Astrocyte of the cerebellum (primary cell): Measurements from ENCODE around the gene GLIPR1.

Source experiments
- DNase-seq: peaks from one replicate; pipeline ENCODE4 v3.0.0-alpha.2; 2011; ENCODE audit warnings: low read depth
- H3K4me3 ChIP-seq: 2 replicates; pipeline ENCODE4 v1.5.1; 2011; ENCODE audit warnings: mild to moderate bottlenecking, low read depth, low read length, moderate library complexity
- in situ Hi-C: cut with HindIII; loops from 2 replicates; pipeline ENCODE4 v1.10.0; 2017; ENCODE audit warnings: low sequenced_read_pairs
- TF ChIP-seq, protein P1 (sequence below): IDR thresholded peaks from 2 replicates; pipeline ENCODE4 v1.5.1; 2012; ENCODE audit warnings: low read length, low read depth, moderate library complexity, mild to moderate bottlenecking; ENCODE audit errors: missing control alignments

Gene GLIPR1

DNA sequence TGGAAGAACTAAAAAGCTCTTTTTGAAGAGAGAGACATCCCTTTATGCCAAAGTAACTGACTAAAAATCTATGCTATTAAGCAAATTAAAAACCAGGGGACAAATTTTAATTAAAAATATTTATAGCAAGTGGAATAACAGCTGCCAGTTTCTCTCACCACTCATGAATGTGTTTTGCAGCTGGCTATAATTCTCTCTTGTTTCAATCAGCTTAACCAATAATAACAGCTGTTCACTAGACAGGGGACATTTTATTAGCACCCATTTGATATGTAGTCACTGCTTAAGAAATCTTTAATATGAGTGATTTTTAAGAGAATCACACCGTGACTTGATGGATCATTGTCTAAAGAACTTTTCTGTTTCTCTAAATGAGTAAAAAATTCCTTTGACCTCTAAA, 65.1 kb downstream of the GLIPR1 start:
- no peak overlapping the region for H3K4me3 ChIP-seq
- DNase-seq: no peak
- in situ Hi-C loops: loop anchor here (25.0 kb wide), 1 partner anchor 492 kb away; the partner anchor contains the start of gene PHLDA1
- TF ChIP-seq, protein P1, sequence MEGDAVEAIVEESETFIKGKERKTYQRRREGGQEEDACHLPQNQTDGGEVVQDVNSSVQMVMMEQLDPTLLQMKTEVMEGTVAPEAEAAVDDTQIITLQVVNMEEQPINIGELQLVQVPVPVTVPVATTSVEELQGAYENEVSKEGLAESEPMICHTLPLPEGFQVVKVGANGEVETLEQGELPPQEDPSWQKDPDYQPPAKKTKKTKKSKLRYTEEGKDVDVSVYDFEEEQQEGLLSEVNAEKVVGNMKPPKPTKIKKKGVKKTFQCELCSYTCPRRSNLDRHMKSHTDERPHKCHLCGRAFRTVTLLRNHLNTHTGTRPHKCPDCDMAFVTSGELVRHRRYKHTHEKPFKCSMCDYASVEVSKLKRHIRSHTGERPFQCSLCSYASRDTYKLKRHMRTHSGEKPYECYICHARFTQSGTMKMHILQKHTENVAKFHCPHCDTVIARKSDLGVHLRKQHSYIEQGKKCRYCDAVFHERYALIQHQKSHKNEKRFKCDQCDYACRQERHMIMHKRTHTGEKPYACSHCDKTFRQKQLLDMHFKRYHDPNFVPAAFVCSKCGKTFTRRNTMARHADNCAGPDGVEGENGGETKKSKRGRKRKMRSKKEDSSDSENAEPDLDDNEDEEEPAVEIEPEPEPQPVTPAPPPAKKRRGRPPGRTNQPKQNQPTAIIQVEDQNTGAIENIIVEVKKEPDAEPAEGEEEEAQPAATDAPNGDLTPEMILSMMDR: no peak

DNA sequence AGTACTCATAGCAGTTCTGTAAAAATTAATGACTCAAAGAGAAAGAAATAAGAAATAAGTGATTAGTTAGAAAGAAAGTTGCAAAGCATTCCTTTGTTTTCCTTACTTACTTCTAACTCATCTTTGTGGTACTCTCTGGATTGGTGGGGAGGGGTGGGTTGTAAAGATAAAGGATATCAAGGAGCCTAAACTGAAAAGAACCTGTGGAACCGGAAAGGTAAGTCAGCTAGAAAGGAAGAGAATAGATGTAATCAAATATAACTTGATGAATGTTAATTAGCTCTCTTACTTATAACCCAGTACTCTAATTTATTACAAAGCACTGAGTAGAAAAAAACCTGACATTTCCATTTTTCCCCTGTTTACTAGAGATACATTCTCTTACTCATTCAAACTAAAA, 68.3 kb downstream of the GLIPR1 start:
- in situ Hi-C loops: loop anchor here (25.0 kb wide), 1 partner anchor 488 kb away; the partner anchor contains the start of gene PHLDA1
- no peak for DNase-seq
- H3K4me3 ChIP-seq: no peak overlapping the region
- TF ChIP-seq, protein P1: no peak

DNA sequence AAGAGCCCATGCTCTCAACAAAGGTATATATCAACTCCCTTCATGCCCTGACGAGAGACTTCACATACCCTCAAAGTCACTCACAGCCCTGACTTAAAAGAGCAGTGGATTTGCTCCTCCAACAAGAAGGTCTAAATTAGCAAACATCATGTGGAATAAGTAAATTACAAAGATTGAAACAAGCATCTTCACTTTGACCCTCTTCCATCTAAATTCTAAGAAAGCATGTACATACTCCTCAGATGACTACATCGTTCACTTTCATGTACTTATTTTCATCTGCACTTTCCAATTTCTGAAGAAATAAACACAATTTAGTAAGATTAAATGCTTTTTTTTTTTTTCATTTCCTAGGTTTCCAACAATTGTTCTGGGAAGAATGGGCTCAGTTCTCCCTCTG, 69.4 kb downstream of the GLIPR1 start:
- H3K4me3 ChIP-seq: no peak overlapping the region
- in situ Hi-C loops: loop anchor here (25.0 kb wide), 1 partner anchor 487 kb away; the partner anchor contains the start of gene PHLDA1
- DNase-seq: no peak
- TF ChIP-seq, protein P1: no peak

DNA sequence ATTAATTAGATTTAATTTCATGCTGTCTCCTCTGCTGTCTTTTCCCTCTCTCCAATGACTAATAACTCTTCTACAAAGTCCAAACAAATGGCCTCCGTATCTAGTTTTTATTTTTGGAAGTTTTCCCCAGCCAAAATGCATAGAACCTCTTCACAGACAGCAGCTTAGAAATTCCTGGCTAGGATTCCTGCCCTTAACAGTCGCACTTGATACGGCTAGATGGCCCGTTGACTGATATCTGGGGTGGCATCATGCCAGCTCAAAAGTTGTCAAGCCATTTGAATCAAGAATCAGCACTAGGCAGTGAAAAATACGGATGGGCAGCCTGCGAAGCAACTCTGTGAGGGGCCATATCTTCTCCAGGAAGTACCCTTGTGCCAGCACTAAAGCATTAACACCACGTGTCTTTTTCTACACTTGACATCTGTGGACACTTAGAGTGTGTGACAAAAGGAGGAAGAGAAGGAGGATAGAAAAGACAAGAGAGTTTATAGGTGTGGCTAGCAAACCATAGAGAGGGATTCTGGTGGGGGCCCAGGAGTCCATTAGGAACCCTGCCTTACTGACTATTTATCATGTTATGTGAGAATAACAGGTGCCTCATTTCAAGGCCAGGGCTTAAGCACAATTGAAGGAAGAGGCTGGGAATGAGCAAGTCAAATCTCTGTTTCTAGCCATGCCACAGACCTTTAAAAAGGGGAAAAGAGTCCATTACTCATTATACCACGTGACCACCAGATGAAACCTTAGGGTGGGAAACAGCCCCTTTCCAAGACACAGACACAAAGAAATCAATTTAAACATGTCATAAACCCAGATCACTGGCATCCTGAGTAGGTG, 70.1 kb downstream of the GLIPR1 start:
- in situ Hi-C loops: no loop called here
- TF ChIP-seq, protein P1: no peak
- no peak overlapping the region for H3K4me3 ChIP-seq
- DNase-seq: no peak

DNA sequence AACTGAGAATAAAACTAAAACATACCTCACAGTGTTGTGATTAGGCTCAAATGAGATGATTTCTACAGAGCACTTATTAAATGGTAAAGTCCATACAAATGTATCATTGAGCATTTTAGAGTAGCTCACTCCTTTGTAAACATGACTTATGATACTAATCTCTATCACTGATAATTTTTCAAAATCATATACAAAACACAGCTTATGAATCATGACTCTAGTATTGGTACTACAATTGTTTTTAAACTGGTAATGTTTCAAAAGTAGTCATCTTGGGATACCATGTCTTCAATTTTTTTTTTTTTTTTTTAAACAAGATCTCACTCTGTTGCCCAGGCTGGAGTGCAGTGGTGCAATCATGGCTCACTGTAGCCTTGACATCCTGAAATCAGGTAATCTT, 70.9 kb downstream of the GLIPR1 start:
- no peak for DNase-seq
- in situ Hi-C loops: no loop called here
- TF ChIP-seq, protein P1: no peak
- H3K4me3 ChIP-seq: no peak overlapping the region

DNA sequence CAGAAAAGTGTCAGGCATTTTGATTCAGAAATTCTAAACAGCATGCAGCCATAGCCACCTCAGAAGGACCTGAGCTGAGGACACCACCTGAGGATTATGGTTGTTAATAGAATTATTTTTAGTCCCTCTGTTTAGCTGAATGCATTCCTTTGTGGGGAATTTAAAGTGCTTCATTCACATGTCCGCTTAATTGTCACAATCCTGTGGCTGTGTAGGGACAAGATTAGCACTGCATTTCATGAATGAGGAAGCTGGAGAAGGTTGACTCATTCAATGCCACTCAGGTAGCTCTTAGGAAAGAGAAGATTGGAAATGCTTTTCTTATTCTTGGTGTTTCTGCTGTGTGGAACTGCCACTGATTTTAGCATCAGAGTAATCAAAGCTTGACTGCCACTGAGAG, 72.8 kb downstream of the GLIPR1 start:
- in situ Hi-C loops: no loop called here
- TF ChIP-seq, protein P1: no peak
- no peak overlapping the region for H3K4me3 ChIP-seq
- DNase-seq: no peak
